ENCODE results near the gene YAE1.
"Not testable (repeated sequence)": the region's sequence is repeated elsewhere in the genome, so short reads cannot be mapped to it uniquely, and the experiment has no call there.

YAE1 gene

DNA sequence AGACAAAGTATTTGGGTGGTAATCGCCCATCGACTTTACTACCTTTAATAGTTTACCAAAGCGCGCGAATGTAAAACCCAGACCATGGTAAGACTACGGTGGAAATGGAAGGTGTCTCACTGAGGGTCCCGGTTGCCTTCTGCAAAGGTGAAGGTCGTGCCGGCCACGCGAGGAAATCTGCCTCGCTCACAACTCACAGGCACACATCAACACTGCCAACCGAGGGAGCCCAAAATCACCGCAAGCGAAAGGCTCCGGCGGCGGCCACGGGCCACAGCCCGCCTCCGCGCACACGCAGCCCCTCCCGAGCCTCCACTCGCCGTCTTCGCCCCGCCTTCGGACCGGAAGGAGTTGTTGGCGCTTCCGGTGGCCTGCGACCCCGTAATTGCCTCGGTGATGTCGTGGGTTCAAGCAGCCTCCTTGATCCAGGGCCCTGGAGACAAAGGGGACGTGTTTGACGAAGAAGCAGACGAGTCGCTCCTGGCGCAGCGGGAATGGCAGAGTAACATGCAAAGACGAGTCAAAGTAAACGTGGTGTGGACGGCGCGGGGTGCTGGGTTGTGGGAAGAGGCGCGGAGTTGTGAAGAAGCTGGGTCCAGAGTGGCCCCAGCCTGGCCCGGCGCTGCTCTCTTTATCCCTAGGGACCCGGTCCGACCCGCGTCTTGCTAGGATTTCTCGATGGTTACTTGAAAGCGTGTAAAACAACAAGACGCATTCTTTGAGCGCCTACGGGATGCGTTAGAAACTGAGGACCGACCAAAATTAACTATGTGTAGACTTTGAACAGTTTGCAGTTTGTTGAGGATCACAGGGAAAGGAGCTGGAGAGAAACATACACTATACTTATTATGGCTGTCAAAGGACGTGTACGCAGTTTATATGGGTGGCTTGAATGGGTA is at the start of gene YAE1:
Gene YAE1 (plus strand): TSS at position 382 of the 899 bp plus-strand sequence. CDS start 15 bp downstream, at position 397.
- peak; percentile 71 for DNase-seq (ENCODE audit: low spot score)

DNA sequence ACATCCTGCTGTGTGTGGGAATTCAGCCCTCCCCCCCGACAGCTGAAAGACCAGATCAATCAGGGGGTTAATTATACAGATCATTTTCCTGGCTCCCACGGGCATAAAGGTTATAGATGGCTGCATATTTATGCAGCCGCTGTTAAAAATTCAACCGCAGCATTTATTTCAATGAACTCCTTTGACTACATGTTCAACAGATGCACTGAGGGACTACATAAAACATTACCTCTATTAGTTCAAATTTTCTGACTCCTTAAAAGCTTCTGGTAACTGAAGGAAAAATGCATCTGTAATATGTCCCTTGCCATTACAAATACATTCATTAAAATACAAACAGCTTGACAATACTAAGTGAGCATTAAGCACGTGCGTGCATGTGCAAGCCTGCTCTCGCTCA is 49.7 kb upstream of the YAE1 start:
- no peak for DNase-seq (ENCODE audit: low spot score)

DNA sequence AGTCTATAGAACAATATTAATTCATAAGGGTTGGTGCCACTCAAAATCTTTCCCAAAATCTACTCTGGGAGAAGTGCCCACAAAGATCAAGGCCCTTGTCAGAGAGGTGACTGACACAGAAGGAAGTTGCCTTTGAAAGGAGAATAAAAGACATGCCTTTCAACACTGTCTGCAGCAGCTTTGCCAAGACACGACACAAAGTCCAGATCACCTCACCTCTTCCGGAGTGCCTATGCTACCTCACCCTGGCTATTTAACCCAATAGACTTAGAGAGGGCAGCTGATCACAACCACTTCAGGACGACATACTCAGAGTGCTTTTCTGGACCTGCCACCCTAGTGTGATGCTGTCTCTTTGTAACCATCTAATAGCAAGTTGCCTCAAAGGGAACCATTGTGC is 49.0 kb upstream of the YAE1 start:
- DNase-seq (ENCODE audit: low spot score): no peak

DNA sequence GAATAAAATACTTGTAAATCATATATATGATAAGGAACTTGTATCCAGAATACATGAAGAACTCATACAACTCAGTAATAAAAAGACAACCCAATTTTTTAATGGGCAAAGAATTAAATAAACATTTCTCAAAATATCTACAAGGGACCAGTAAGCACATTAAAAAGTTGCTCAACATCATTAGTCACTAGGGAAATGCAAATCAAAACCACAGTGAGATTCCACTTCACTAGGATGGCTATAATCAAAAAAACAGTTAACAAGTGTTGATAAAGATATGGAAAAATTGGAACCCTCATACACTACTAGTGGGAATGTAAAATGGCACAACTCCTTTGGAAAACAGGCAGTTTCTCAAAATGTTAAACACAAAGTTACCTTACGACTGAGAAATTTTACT is 40.3 kb upstream of the YAE1 start:
- DNase-seq (ENCODE audit: low spot score): no peak

DNA sequence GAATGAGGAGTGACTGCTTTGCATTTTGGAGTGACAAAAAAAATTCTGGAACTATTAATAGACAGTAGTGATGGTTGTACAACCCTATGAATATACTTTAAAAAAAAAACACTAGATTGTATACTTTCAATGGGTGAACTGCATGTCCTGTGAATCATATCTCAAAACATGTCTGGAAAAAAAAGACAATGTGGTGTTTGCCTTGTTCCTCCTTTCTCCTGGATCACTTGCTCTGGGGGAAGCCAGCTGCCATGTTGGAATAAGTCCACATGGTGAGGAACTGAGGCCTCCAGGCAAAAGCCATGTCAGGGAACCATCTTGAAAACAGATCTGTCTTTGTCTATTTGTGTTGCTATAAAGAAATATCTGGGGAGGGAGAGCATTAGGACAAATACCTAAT is 39.5 kb upstream of the YAE1 start:
- DNase-seq (ENCODE audit: low spot score): no peak

GRCh38 chr7:39527296-39527695 is 38.9 kb upstream of the YAE1 start:
- DNase-seq (ENCODE audit: low spot score): no peak

DNA sequence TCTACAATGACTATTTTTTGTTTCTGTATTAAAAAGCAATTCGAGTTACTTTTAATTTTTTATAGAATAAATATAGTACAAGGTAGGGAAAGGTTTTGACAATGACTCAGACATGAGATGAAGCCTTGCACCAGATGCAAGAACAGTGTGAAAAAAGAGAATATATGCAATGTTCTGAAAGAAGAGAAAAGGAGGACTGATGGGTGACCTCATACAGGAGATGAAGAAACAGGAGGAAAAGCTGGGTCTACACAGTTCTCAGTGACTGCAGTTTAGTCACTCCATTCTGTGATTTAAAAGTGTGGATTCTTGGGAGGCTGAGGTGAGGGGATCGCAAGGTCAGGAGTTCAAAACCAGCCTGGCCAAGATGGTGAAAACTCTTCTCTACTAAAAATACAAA is 38.3 kb upstream of the YAE1 start:
- DNase-seq (ENCODE audit: low spot score): no peak

GRCh38 chr7:39528849-39529248 is 37.4 kb upstream of the YAE1 start:
- no peak for DNase-seq (ENCODE audit: low spot score)

DNA sequence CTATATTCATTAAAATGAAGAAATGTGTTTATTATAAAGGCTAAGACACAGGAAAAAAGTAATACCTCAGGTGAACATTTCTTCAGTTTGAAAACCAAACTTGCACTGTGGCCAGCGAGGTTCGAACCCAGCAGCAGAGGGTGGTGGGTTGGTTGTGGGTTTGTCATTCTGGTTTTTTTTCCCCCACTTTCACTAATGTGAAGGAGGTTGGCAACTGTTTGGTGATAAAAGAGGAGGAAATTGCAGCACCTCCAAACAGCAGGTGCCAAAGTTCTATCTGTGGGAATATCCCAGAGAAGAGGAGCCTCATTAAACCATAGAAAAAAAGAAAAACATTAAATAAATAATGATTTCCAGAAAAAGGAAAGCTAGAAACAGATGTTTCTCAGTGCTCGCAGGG is 36.6 kb upstream of the YAE1 start:
- DNase-seq (ENCODE audit: low spot score): no peak

- DNase-seq (ENCODE audit: low spot score): no peak
Observed at GRCh38 chr7:39530971-39531370, 35.2 kb upstream of the YAE1 start.

- DNase-seq (ENCODE audit: low spot score): no peak
Observed at GRCh38 chr7:39531818-39532217, 34.4 kb upstream of the YAE1 start.

- DNase-seq (ENCODE audit: low spot score): no peak
Observed at GRCh38 chr7:39532832-39533231, 33.4 kb upstream of the YAE1 start.

- no peak for DNase-seq (ENCODE audit: low spot score)
Observed at GRCh38 chr7:39534599-39534998, 31.6 kb upstream of the YAE1 start.

- no peak for DNase-seq (ENCODE audit: low spot score)
Observed at GRCh38 chr7:39535064-39535463, 31.1 kb upstream of the YAE1 start.

- no peak for DNase-seq (ENCODE audit: low spot score)
Observed at GRCh38 chr7:39535720-39536119, 30.5 kb upstream of the YAE1 start.

- no peak for DNase-seq (ENCODE audit: low spot score)
Observed at GRCh38 chr7:39536951-39537350, 29.3 kb upstream of the YAE1 start.

DNA sequence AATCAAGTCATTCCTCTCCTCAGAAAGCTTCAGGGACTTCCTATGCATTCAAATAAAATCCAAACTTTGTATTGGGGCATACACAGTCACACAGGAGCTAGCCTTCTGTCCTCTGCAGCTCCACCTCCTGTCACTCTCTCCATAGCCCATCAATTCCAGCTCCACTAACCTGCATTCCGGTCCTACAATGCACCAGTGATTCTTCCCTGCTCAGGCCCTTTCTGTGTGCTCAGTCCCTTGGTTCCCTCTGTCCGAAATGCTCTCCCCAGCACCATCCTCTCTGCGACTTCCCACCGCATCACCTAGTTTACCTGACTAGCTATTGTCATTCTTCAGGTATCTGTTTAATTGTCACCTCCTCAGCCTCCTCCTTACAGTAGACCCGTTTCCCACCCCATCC is 26.4 kb upstream of the YAE1 start:
- no peak for DNase-seq (ENCODE audit: low spot score)

DNA sequence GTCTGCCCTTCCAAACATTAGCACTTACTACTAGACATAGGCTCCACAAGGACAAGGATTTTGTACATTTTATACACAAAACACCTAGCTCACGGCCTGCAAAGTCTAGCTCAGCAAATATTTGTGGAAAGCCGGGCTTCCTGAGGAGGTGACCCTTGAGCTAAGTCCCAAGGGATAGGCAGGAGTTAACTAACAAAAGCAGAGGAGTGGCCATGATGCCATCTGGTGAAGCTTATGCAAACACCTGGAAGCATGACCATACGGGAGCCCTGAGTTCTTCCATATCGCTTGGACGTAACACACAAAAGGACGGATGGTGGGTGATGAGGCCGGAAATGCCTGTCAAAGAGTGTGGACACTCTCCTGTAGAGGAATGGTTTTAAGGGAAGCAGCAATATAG is 25.9 kb upstream of the YAE1 start:
- DNase-seq (ENCODE audit: low spot score): no peak

DNA sequence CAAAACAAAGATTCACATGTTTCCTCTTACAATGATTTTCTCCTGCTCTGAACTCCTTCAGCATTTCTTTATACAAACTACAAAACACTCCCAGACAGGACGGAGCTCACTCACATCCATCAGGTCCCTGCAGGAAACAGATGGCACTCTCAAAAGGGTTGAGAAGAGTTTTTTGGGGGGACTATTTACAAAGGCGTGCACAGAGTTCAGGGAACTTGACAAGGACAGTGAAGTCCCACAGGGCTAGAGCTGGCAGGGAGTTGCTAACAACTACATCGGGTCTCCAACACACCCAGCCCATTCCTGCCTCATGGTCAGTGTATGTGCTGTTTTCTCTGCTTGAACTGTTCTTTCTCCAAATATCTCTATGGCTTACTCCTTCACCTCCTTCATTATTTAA is 24.7 kb upstream of the YAE1 start:
- DNase-seq (ENCODE audit: low spot score): no peak

DNA sequence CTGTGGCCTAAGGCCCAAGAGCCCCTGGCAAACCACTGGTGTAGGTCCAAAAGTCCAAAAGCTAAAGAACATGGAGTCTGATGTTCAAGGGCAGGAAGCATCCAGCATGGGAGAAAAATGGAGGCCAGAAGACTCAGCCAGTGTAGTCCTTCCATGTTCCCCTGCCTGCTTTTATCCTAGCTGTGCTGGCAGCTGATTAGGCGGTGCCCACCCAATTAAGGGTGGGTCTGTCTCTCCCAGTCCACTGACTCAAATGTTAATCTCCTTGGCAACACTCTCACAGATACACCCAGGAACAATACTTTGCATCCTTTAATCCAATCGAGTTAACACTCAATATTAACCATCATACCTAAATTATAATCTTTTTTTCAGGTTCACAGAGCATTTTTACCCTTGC is 21.4 kb upstream of the YAE1 start:
- DNase-seq (ENCODE audit: low spot score): not testable (repeated sequence)

DNA sequence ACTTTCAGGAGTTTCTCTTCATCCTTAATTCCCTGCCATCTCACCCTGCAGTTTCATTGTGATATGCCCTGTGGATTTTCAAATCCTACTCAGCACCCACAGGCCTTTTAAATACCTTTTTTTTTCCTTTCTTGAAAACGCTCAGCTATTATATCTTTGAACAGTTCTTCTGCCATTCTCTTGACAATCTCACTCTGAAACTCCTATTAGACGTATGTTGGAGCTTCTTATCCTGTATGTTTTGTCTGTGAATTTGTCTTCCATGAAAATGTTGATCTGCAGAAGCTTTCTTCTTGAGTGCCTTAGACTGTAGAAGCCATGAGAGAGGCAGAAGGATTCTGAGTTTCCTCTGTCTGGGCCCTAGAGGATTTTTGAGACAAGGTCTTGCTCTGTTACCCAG is 18.9 kb upstream of the YAE1 start:
- no peak for DNase-seq (ENCODE audit: low spot score)

- DNase-seq (ENCODE audit: low spot score): no peak
Observed at GRCh38 chr7:39550411-39550810, 15.8 kb upstream of the YAE1 start.

- DNase-seq (ENCODE audit: low spot score): no peak
Observed at GRCh38 chr7:39553436-39553835, 12.8 kb upstream of the YAE1 start.

- DNase-seq (ENCODE audit: low spot score): no peak
Observed at GRCh38 chr7:39554583-39555165, 11.5 kb upstream of the YAE1 start.
